Measurements from ENCODE around the gene ASAP3. TPM values are rescaled to one million over a fixed set of nuclear protein-coding genes. Genes with fewer than 3 reads are reported as not detected.

Gene ASAP3
- total RNA-seq, 2 experiments from 2014 or later, result 0.50 to 0.58 TPM

GRCh38 chr1:23459338-23459757 lies 24.6 kb downstream of the ASAP3 start:
- no peak overlapping the region for H3K4me3 Mint-ChIP-seq
- POLR2A ChIA-PET, result no interaction called here
- DNase-seq, result no peak
- H3K9me3 Mint-ChIP-seq, result no peaks in the 10 kb centered on the region
- H3K36me3 Mint-ChIP-seq, result no peaks in the 10 kb centered on the region
- H3K27ac Mint-ChIP-seq, result no peak overlapping the region
- CTCF ChIA-PET, result no interaction called here
- peaks cover 4% of the 10 kb centered on the region for H3K27me3 Mint-ChIP-seq
- intact Hi-C loops (cut with micrococcal nuclease), result no loop called here
- peaks cover 5% of the 10 kb centered on the region for H3K4me1 Mint-ChIP-seq (ENCODE audit: low read depth)

GRCh38 chr1:23456226-23456625 lies 27.8 kb downstream of the ASAP3 start:
- ChIA-PET POLR2A (no interaction called here), CTCF (no interaction called here)
- Mint-ChIP-seq H3K4me1 (ENCODE audit: low read depth) (peaks cover 19% of the 10 kb centered on the region), H3K4me3 (no peak overlapping the region), H3K27ac (no peak overlapping the region), H3K36me3 (no peaks in the 10 kb centered on the region), H3K27me3 (peaks cover 4% of the 10 kb centered on the region), H3K9me3 (no peaks in the 10 kb centered on the region)
- peak; percentile 11 for DNase-seq
- intact Hi-C loops (cut with micrococcal nuclease), result no loop called here

GRCh38 chr1:23453455-23454000 lies 30.5 kb downstream of the ASAP3 start:
- H3K36me3 Mint-ChIP-seq, result no peaks in the 10 kb centered on the region
- H3K27me3 Mint-ChIP-seq, result peaks cover 4% of the 10 kb centered on the region
- peaks cover 19% of the 10 kb centered on the region for H3K4me1 Mint-ChIP-seq (ENCODE audit: low read depth)
- intact Hi-C loops (cut with micrococcal nuclease), result no loop called here
- no peak overlapping the region for H3K27ac Mint-ChIP-seq
- ChIA-PET POLR2A (interaction anchor here (0.7 kb wide), 1 partner anchor 20 kb away, joined by 3 read pairs; no protein-coding TSS in a partner anchor), CTCF (no interaction called here)
- H3K4me3 Mint-ChIP-seq, result no peak overlapping the region
- DNase-seq, result no peak
- H3K9me3 Mint-ChIP-seq, result no peaks in the 10 kb centered on the region

- Mint-ChIP-seq H3K27ac (no peak overlapping the region), H3K27me3 (peaks cover 4% of the 10 kb centered on the region), H3K9me3 (no peaks in the 10 kb centered on the region), H3K36me3 (no peaks in the 10 kb centered on the region), H3K4me3 (no peak overlapping the region), H3K4me1 (ENCODE audit: low read depth) (peaks cover 19% of the 10 kb centered on the region)
- intact Hi-C loops (cut with micrococcal nuclease), result no loop called here
- ChIA-PET CTCF (interaction anchor here (0.8 to 1.7 kb wide), 3 partner anchors 45 to 103 kb away, joined by 3 to 5 read pairs (median 4); no protein-coding TSS in a partner anchor), POLR2A (no interaction called here)
- DNase-seq, result peak; percentile 29
Observed at GRCh38 chr1:23452011-23452411, 32.0 kb downstream of the ASAP3 start.

GRCh38 chr1:23451441-23451840 lies 32.5 kb downstream of the ASAP3 start:
- DNase-seq, result no peak
- Mint-ChIP-seq H3K4me3 (no peak overlapping the region), H3K9me3 (no peaks in the 10 kb centered on the region), H3K27ac (no peak overlapping the region), H3K4me1 (ENCODE audit: low read depth) (peaks cover 18% of the 10 kb centered on the region), H3K36me3 (no peaks in the 10 kb centered on the region), H3K27me3 (peaks cover 3% of the 10 kb centered on the region)
- intact Hi-C loops (cut with micrococcal nuclease), result no loop called here
- ChIA-PET CTCF (interaction anchor here (1.7 kb wide), 2 partner anchors 46 to 49 kb away, joined by 3 to 5 read pairs; no protein-coding TSS in a partner anchor), POLR2A (no interaction called here)

- no peak overlapping the region for H3K27ac Mint-ChIP-seq
- intact Hi-C loops (cut with micrococcal nuclease), result no loop called here
- H3K9me3 Mint-ChIP-seq, result no peaks in the 10 kb centered on the region
- H3K36me3 Mint-ChIP-seq, result no peaks in the 10 kb centered on the region
- ChIA-PET CTCF (interaction anchor here (1.7 kb wide), 2 partner anchors 46 to 48 kb away, joined by 3 to 5 read pairs; no protein-coding TSS in a partner anchor), POLR2A (no interaction called here)
- no peak for DNase-seq
- peaks cover 14% of the 10 kb centered on the region for H3K4me1 Mint-ChIP-seq (ENCODE audit: low read depth)
- no peak overlapping the region for H3K4me3 Mint-ChIP-seq
- no peaks in the 10 kb centered on the region for H3K27me3 Mint-ChIP-seq
Observed at GRCh38 chr1:23450894-23451293, 33.1 kb downstream of the ASAP3 start.

- Mint-ChIP-seq H3K36me3 (no peaks in the 10 kb centered on the region), H3K4me3 (no peak overlapping the region), H3K9me3 (no peaks in the 10 kb centered on the region), H3K27ac (no peak overlapping the region), H3K27me3 (no peaks in the 10 kb centered on the region), H3K4me1 (ENCODE audit: low read depth) (peaks cover 14% of the 10 kb centered on the region)
- ChIA-PET POLR2A (no interaction called here), CTCF (no interaction called here)
- intact Hi-C loops (cut with micrococcal nuclease), result no loop called here
- DNase-seq, result no peak
Observed at GRCh38 chr1:23449958-23450357, 34.0 kb downstream of the ASAP3 start.

GRCh38 chr1:23449306-23449705 lies 34.7 kb downstream of the ASAP3 start:
- Mint-ChIP-seq H3K9me3 (no peaks in the 10 kb centered on the region), H3K27ac (no peak overlapping the region), H3K4me3 (no peak overlapping the region), H3K27me3 (no peaks in the 10 kb centered on the region), H3K4me1 (ENCODE audit: low read depth) (peaks cover 14% of the 10 kb centered on the region), H3K36me3 (no peaks in the 10 kb centered on the region)
- no peak for DNase-seq
- ChIA-PET CTCF (interaction anchor here (1.4 kb wide), 1 partner anchor 186 kb away, joined by 3 read pairs; no protein-coding TSS in a partner anchor), POLR2A (no interaction called here)
- intact Hi-C loops (cut with micrococcal nuclease), result no loop called here

GRCh38 chr1:23448846-23449245 lies 35.1 kb downstream of the ASAP3 start:
- Mint-ChIP-seq H3K4me3 (no peak overlapping the region), H3K27me3 (no peaks in the 10 kb centered on the region), H3K4me1 (ENCODE audit: low read depth) (peaks cover 14% of the 10 kb centered on the region), H3K9me3 (no peaks in the 10 kb centered on the region), H3K36me3 (no peaks in the 10 kb centered on the region), H3K27ac (no peak overlapping the region)
- intact Hi-C loops (cut with micrococcal nuclease), result no loop called here
- DNase-seq, result no peak
- ChIA-PET POLR2A (no interaction called here), CTCF (interaction anchor here (0.8 to 1.4 kb wide), 2 partner anchors 47 to 186 kb away, joined by 3 read pairs; no protein-coding TSS in a partner anchor)

- no peaks in the 10 kb centered on the region for H3K27me3 Mint-ChIP-seq
- no peaks in the 10 kb centered on the region for H3K9me3 Mint-ChIP-seq
- DNase-seq, result no peak
- ChIA-PET CTCF (no interaction called here), POLR2A (no interaction called here)
- H3K4me1 Mint-ChIP-seq (ENCODE audit: low read depth), result peaks cover 5% of the 10 kb centered on the region
- no peaks in the 10 kb centered on the region for H3K36me3 Mint-ChIP-seq
- intact Hi-C loops (cut with micrococcal nuclease), result no loop called here
- no peak overlapping the region for H3K4me3 Mint-ChIP-seq
- no peak overlapping the region for H3K27ac Mint-ChIP-seq
Observed at GRCh38 chr1:23446661-23447310, 37.2 kb downstream of the ASAP3 start.

- Mint-ChIP-seq H3K9me3 (no peaks in the 10 kb centered on the region), H3K27me3 (no peaks in the 10 kb centered on the region), H3K4me3 (no peak overlapping the region), H3K36me3 (no peaks in the 10 kb centered on the region), H3K27ac (no peak overlapping the region), H3K4me1 (ENCODE audit: low read depth) (no peaks in the 10 kb centered on the region)
- intact Hi-C loops (cut with micrococcal nuclease), result no loop called here
- CTCF ChIA-PET, result no interaction called here
- DNase-seq, result no peak
- POLR2A ChIA-PET, result no interaction called here
Observed at GRCh38 chr1:23444596-23445390, 39.2 kb downstream of the ASAP3 start.

- H3K36me3 Mint-ChIP-seq, result no peaks in the 10 kb centered on the region
- H3K27me3 Mint-ChIP-seq, result no peaks in the 10 kb centered on the region
- ChIA-PET CTCF (no interaction called here), POLR2A (no interaction called here)
- no peaks in the 10 kb centered on the region for H3K9me3 Mint-ChIP-seq
- no peak overlapping the region for H3K27ac Mint-ChIP-seq
- DNase-seq, result no peak
- intact Hi-C loops (cut with micrococcal nuclease), result no loop called here
- no peaks in the 10 kb centered on the region for H3K4me1 Mint-ChIP-seq (ENCODE audit: low read depth)
- H3K4me3 Mint-ChIP-seq, result no peak overlapping the region
Observed at GRCh38 chr1:23444104-23444533, 39.9 kb downstream of the ASAP3 start.
